HepG2 (cell line): ENCODE measurements around the gene LMTK2. TPM values are rescaled to one million over a fixed set of nuclear protein-coding genes. Genes with fewer than 3 reads are reported as not detected.

Experiments
- ASH2L ChIP-seq: fragments of 300-600, 200-600 bp; sonication (generic); IDR thresholded peaks from 2 replicates; pipeline ENCODE4 v1.7.0; 2017; ENCODE audit warnings: low read depth, mild to moderate bottlenecking, moderate library complexity, mixed read lengths, low read length; ENCODE audit not compliant: insufficient read length
- EHMT2 ChIP-seq: fragments of 200-600 bp; sonication (generic); IDR thresholded peaks from 2 replicates; pipeline ENCODE4 v1.7.0; 2017; ENCODE audit warnings: antibody characterized with exemption, low read depth, low read length, borderline replicate concordance
- FLYWCH1 ChIP-seq: sonication (generic); formaldehyde crosslinking; IDR thresholded peaks from 2 replicates; pipeline ENCODE4 v1.8.1; 2023; ENCODE audit warnings: mild to moderate bottlenecking, missing genetic modification reagents
- FOSL2 ChIP-seq: sonication (generic); formaldehyde crosslinking; IDR thresholded peaks from 2 replicates; pipeline ENCODE4 v1.4.0; 2020; ENCODE audit warnings: missing genetic modification reagents
- FOXA1 ChIP-seq, 2 experiments: fragments of 450-650 bp in 1 of 2; sonication (generic) in 1 of 2; formaldehyde crosslinking in 1 of 2; IDR thresholded peaks; 2 replicates each; pipeline versions ENCODE4 v1.4.0 to v1.6.1; 2016 to 2020; ENCODE audit warnings: missing genetic modification reagents in 1 of 2
- HDAC1 ChIP-seq: sonication (generic); formaldehyde crosslinking; IDR thresholded peaks from 2 replicates; pipeline ENCODE4 v1.5.1; 2020; ENCODE audit warnings: mild to moderate bottlenecking, missing genetic modification reagents
- MAF1 ChIP-seq: sonication (generic); formaldehyde crosslinking; IDR thresholded peaks from 2 replicates; pipeline ENCODE4 v1.5.0; 2020; ENCODE audit warnings: missing genetic modification reagents, borderline replicate concordance
- MEIS2 ChIP-seq: sonication (generic); formaldehyde crosslinking; IDR thresholded peaks from 2 replicates; pipeline ENCODE4 v1.9.0; 2021; ENCODE audit warnings: mild to moderate bottlenecking, missing genetic modification reagents
- MTF1 ChIP-seq: sonication (generic); formaldehyde crosslinking; IDR thresholded peaks from 2 replicates; pipeline ENCODE4 v1.5.0; 2020; ENCODE audit warnings: missing genetic modification reagents
- NR2F6 ChIP-seq, 2 experiments: IDR thresholded peaks; 2 replicates each; pipeline ENCODE4 v1.6.1; 2016; ENCODE audit warnings: antibody characterized with exemption in 1 of 2, mild to moderate bottlenecking in 1 of 2
- PAXIP1 ChIP-seq: sonication (generic); formaldehyde crosslinking; conservative IDR thresholded peaks from 2 replicates; pipeline ENCODE4 v1.4.0; 2020; ENCODE audit warnings: mild to moderate bottlenecking, missing genetic modification reagents, moderate library complexity
- RCOR2 ChIP-seq: IDR thresholded peaks from 2 replicates; pipeline ENCODE4 v1.6.1; 2016; ENCODE audit warnings: missing biosample characterization, missing genetic modification reagents
- SYNCRIP ChIP-seq: fragments of 200-400 bp; formaldehyde crosslinking; IDR thresholded peaks from 2 replicates; pipeline ENCODE4 v1.6.1; 2018; ENCODE audit warnings: mild to moderate bottlenecking, low read depth, low read length; ENCODE audit not compliant: insufficient read depth
- TOE1 ChIP-seq: sonication (generic); formaldehyde crosslinking; IDR thresholded peaks from 2 replicates; pipeline ENCODE4 v1.4.0; 2020; ENCODE audit warnings: mild to moderate bottlenecking, missing genetic modification reagents
- TP53 ChIP-seq: sonication (generic); formaldehyde crosslinking; conservative IDR thresholded peaks from 2 replicates; pipeline ENCODE4 v1.4.0; 2020; ENCODE audit warnings: missing genetic modification reagents
- ZBTB10 ChIP-seq: sonication (generic); formaldehyde crosslinking; IDR thresholded peaks from 2 replicates; pipeline ENCODE4 v1.4.0; 2020; ENCODE audit warnings: missing genetic modification reagents, borderline replicate concordance
- ZBTB38 ChIP-seq: sonication (generic); formaldehyde crosslinking; IDR thresholded peaks from 2 replicates; pipeline ENCODE4 v1.5.1; 2020; ENCODE audit warnings: mild to moderate bottlenecking, missing genetic modification reagents
- ZFAT ChIP-seq: sonication (generic); formaldehyde crosslinking; conservative IDR thresholded peaks from 2 replicates; pipeline ENCODE4 v1.8.1; 2023; ENCODE audit warnings: missing genetic modification reagents, inconsistent platforms
- ZNF256 ChIP-seq: sonication (generic); formaldehyde crosslinking; conservative IDR thresholded peaks from 2 replicates; pipeline ENCODE4 v1.4.0; 2020; ENCODE audit warnings: missing genetic modification reagents
- ZNF350 ChIP-seq: sonication (generic); formaldehyde crosslinking; IDR thresholded peaks from 2 replicates; pipeline ENCODE4 v1.4.0; 2020; ENCODE audit warnings: mild to moderate bottlenecking, low read depth, missing genetic modification reagents, borderline replicate concordance
- ZNF501 ChIP-seq: sonication (generic); formaldehyde crosslinking; IDR thresholded peaks from 2 replicates; pipeline ENCODE4 v1.5.1; 2020; ENCODE audit warnings: mild to moderate bottlenecking, moderate library complexity, missing genetic modification reagents
- ZNF597 ChIP-seq: sonication (generic); formaldehyde crosslinking; IDR thresholded peaks from 2 replicates; pipeline ENCODE4 v1.5.0; 2020; ENCODE audit warnings: missing genetic modification reagents
- ZSCAN9 ChIP-seq: IDR thresholded peaks from 2 replicates; pipeline ENCODE4 v1.6.1; 2016; ENCODE audit warnings: borderline replicate concordance
- polyA plus RNA-seq, 8 experiments: library from polyadenylated mRNA; depleted of rRNA in 3 of 8; stranded (reverse) in 7 of 8; unstranded in 1 of 8; fragments of >200 nt; fragmentation: Illumina TruSeq in 4 of 8; extraction: Trizol in 4 of 8; gene quantifications; 2 replicates each; pipeline versions ENCODE4 v1.2.1 to v1.2.3, GENCODE V29; 2011 to 2016; ENCODE audit warnings: low read depth in 4 of 8, missing spikeins in 1 of 8, mixed read lengths in 1 of 8; ENCODE audit not compliant: insufficient read depth in 1 of 8
- total RNA-seq, 5 experiments: library from RNA; depleted of rRNA; stranded (reverse); fragments of >200 nt; fragmentation: Illumina TruSeq; extraction: Trizol; gene quantifications; 2 replicates each; pipeline ENCODE4 v1.2.3, GENCODE V29; 2016; ENCODE audit warnings: low read depth in 1 of 5

LMTK2 gene
- total and polyA plus RNA-seq, 2 of the 13 experiments (the other 11 are each of a cell fraction or from before 2014, with no cell fraction given): 9.5 to 11.7 TPM

- TF ChIP-seq NR2F6 (IDR thresholded peaks at IDR 0.05) (peak; percentile 44; the same call in 1 of the 2 replicates), NR2F6 (CRISPR knock-in tag; IDR thresholded peaks at IDR 0.05) (peak; percentile 36; the same call in 1 of the 2 replicates), MAF1 (no peak), FOXA1 (IDR thresholded peaks at IDR 0.05) (no peak), FOXA1 (CRISPR knock-in tag; IDR thresholded peaks at IDR 0.05) (0 out of 2 replicates have a peak, but pooled peaks have one; percentile 15), HDAC1 (CRISPR knock-in tag) (0 out of 2 replicates have a peak, but pooled peaks have one; percentile 23), ZNF597 (CRISPR knock-in tag) (no peak), RCOR2 (no peak), TP53 (CRISPR knock-in tag) (no peak), EHMT2 (no peak), ZNF501 (CRISPR knock-in tag) (no peak), ZSCAN9 (no peak), ASH2L (no peak), ZBTB38 (CRISPR knock-in tag) (no peak), TOE1 (CRISPR knock-in tag) (no peak), MTF1 (CRISPR knock-in tag) (no peak), ZFAT (no peak), MEIS2 (no peak), PAXIP1 (CRISPR knock-in tag) (peak; percentile 69), FLYWCH1 (no peak), ZNF350 (CRISPR knock-in tag) (no peak), ZNF256 (CRISPR knock-in tag) (no peak), FOSL2 (peak; percentile 52; the same call in 1 of the 2 replicates), ZBTB10 (CRISPR knock-in tag) (no peak), SYNCRIP (no peak)
These were observed 3.8 kb downstream of the LMTK2 start (continued) for GRCh38 chr7:98110249-98111022.
